IPS-18a (cell line): ENCODE results near the gene PPP4R1.
A peak's percentile ranks its signal among the peaks of the same experiment; 100 is the strongest.
"Not testable (repeated sequence)": the region's sequence is repeated elsewhere in the genome, so short reads cannot be mapped to it uniquely, and the experiment has no call there.

ENCODE experiments used
- H3K27ac ChIP-seq: one replicate; pipeline ENCODE4 v1.5.1; 2013; ENCODE audit warnings: low read length
- H3K27me3 ChIP-seq: one replicate; pipeline ENCODE4 v1.6.1; 2013; ENCODE audit warnings: mild to moderate bottlenecking, low read length; ENCODE audit not compliant: control insufficient read depth, insufficient read depth
- H3K36me3 ChIP-seq: one replicate; pipeline ENCODE4 v1.6.1; 2013; ENCODE audit warnings: low read depth, low read length; ENCODE audit not compliant: control insufficient read depth
- H3K4me1 ChIP-seq: one replicate; pipeline ENCODE4 v1.6.1; 2013; ENCODE audit warnings: low read depth, low read length; ENCODE audit not compliant: control insufficient read depth
- H3K4me3 ChIP-seq: one replicate; pipeline ENCODE4 v1.5.1; 2013; ENCODE audit warnings: low read length
- H3K9ac ChIP-seq: one replicate; pipeline ENCODE4 v1.6.1; 2013; ENCODE audit warnings: mild to moderate bottlenecking, low read length, moderate library complexity
- H3K9me3 ChIP-seq: one replicate; pipeline ENCODE4 v1.6.1; 2013; ENCODE audit warnings: low read depth, low read length; ENCODE audit not compliant: control insufficient read depth

The PPP4R1 gene

DNA sequence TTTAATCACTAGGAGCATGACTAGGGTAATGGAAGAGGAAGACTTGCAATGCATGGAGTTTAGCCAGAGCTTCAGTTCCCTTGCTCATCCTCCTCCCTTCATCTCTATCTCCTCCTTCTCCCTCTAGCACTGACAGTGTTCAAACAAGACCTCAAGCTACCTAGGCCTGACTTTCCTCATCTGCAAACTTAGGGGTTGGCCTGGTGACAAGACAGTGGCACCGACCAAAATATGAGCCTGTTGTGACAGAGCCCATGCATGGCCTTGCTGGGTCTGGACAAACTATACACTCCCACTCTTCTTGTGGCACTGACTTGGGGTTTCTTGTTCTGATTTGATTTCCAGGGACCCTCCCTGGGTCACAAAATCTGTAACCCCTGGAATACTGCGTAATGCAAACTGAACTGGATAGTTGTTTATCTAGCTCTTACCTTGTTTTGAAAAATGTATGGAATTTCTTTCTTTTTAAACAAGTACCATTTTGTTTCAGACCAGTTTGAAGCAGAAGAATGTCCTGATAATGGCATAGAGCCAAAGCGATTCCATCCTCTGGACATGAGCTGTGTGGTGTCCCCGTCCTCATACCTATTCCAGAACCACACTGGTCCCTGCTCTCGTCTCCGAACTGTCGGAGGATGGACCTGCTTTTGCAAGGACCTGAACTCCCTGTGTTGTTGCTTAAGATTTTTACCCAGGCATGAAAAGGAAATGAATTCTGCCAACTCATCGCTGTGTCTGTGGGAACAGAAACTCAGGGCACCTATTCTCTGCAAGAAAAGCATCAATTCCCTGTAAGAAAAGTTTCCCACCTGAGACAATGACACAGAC, 33.4 kb upstream of the PPP4R1 start:
- H3K27ac ChIP-seq = no peak overlapping the region
- no peaks in the 10 kb centered on the region for H3K36me3 ChIP-seq
- no peak overlapping the region for H3K4me3 ChIP-seq
- H3K4me1 ChIP-seq = peaks cover 16% of the 10 kb centered on the region
- H3K9ac ChIP-seq = no peak overlapping the region
- H3K9me3 ChIP-seq = no peaks in the 10 kb centered on the region
- no peaks in the 10 kb centered on the region for H3K27me3 ChIP-seq

DNA sequence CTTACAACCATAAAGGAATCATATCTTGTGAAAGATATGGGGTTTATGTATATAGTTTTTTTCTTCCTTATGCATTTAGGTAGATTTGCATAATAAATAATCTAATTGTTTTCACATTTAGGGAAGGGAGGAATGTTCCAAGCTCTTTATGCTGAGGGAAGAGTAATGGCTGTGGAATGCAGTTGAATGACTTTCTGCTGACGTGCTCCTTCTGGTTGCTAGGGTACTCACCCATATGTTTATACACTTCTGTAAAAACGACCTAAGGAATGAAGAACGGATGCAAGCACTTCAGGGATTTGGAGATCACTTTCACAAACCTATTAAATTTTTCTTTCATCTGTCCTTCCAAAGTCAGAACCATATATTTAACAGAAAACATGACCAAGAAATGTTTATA, 29.2 kb upstream of the PPP4R1 start:
- Histone ChIP-seq H3K4me3 (peak overlapping the region; percentile 44), H3K27me3 (no peaks in the 10 kb centered on the region), H3K27ac (peak overlapping the region; percentile 95), H3K4me1 (peaks cover 19% of the 10 kb centered on the region), H3K36me3 (no peaks in the 10 kb centered on the region), H3K9ac (peak overlapping the region; percentile 80), H3K9me3 (no peaks in the 10 kb centered on the region)

DNA sequence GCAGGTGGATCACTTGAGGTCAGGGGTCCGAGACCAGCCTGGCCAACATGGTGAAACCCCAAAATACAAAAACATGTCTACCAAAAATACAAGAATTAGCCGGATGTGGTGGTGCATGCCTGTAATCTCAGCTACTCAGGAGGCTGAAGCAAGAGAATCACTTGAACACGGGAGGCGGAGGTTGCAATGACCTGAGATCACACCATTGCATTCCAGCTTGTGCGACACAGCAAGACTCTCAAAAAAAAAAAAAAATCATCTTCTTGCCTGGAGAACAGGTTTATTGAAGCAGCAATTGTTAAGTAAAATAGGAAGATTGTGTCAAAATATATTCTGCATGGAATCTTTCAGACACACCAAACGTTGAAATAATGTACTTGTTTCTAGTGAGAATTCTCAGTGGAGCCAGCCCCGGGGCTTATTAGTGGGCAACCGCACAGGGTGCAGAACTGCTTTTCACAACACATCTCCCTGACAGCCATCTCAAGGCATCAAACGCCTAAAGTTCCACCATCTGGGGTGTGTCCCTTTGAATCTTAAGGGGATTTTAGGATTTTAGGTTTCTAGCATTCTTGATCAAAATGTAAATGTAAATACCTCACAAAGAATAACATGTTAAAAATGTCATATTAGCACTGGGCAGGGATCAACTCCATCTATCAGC, 28.6 kb upstream of the PPP4R1 start:
- Histone ChIP-seq H3K9ac (peak overlapping the region; percentile 80), H3K27ac (peak overlapping the region; percentile 95)

DNA sequence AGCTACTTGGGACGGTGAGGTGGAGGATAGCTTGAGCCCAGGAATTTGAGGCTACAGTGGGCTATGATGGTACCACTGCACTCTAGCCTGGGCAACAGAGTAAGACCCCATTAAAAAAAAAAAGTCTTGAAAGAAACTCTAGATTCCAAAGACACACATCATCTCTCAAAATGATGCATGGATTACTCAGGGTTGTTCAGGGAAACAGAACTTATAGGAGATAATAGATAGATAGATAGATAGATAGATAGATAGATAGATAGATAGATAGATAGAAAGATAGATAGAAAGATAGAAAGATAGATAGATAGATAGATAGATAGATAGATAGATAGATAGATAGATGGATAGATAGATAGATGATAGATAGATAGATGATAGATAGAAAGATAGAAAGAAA, 26.7 kb upstream of the PPP4R1 start:
- H3K27me3 ChIP-seq, H3K27ac ChIP-seq: not testable (repeated sequence)
- peaks cover 19% of the 10 kb centered on the region for H3K4me1 ChIP-seq

More for the DNA sequence above, 28.6 kb upstream of the PPP4R1 start:
- Histone ChIP-seq H3K27me3 (no peaks in the 10 kb centered on the region), H3K9me3 (no peaks in the 10 kb centered on the region), H3K4me3 (peak overlapping the region; percentile 44), H3K4me1 (peaks cover 19% of the 10 kb centered on the region), H3K36me3 (no peaks in the 10 kb centered on the region)

DNA sequence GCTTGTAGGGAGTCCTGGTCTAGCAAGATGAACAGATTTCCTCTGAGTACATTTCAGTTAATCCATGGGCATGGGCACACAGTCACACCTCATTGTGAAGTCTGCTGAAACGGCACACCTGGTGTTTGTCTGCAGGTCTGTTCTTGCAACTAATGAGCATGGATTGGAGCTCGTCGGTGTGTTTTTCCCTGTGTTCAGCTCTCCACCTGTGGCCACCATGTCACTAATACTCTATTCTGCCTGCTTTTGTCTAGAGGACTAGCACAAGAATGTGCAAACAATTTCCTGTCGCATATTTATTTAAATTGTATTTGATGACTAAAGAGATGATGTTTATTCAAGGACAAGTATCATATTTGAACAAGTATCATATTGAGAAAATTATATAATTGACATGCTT, 24.5 kb upstream of the PPP4R1 start:
- no peak overlapping the region for H3K4me3 ChIP-seq
- peaks cover 14% of the 10 kb centered on the region for H3K4me1 ChIP-seq
- no peaks in the 10 kb centered on the region for H3K27me3 ChIP-seq
- no peaks in the 10 kb centered on the region for H3K9me3 ChIP-seq
- no peak overlapping the region for H3K27ac ChIP-seq
- H3K36me3 ChIP-seq = no peaks in the 10 kb centered on the region
- H3K9ac ChIP-seq = no peak overlapping the region

More for the DNA sequence above, 26.7 kb upstream of the PPP4R1 start:
- not testable (repeated sequence) for H3K9me3 ChIP-seq, H3K4me3 ChIP-seq, H3K9ac ChIP-seq, H3K36me3 ChIP-seq

DNA sequence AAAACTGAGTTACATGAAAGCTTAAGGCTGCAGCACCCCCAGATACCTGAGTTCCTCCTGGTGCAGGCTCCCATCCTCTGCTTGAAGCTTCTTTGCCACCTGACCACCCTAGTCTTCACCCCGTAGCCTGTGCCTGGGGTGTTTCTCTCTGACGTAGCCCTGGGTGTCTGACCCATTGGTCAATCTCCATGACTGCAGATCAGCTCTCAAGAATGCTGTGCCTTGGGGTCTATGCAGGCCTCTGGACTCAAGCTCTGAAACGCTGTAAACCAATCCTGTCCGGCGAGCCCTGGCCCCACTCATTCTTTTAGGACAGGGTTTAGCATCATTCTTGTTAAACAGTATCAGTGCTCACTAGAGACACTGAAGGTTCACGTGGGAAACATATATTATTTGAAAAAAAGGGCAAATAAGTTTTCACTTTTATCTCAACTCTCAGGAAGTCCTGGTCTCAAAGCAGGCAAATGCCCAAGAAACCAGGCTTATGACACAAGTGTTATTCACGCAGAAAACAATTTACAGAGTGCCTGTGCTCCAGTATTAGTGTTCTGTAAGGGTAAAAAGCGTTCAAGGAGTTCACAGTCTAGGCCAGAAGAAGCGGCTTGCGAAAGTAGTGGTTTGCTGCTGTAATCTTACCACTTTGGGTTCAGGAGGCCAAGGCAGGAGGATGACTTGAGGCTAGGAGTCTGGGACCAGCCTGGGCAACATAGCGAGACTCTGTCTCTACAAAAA, 22.8 kb upstream of the PPP4R1 start:
- no peaks in the 10 kb centered on the region for H3K9me3 ChIP-seq
- H3K4me3 ChIP-seq = no peak overlapping the region
- H3K4me1 ChIP-seq = no peaks in the 10 kb centered on the region
- no peaks in the 10 kb centered on the region for H3K36me3 ChIP-seq
- no peaks in the 10 kb centered on the region for H3K27me3 ChIP-seq
- H3K9ac ChIP-seq = no peak overlapping the region
- no peak overlapping the region for H3K27ac ChIP-seq

DNA sequence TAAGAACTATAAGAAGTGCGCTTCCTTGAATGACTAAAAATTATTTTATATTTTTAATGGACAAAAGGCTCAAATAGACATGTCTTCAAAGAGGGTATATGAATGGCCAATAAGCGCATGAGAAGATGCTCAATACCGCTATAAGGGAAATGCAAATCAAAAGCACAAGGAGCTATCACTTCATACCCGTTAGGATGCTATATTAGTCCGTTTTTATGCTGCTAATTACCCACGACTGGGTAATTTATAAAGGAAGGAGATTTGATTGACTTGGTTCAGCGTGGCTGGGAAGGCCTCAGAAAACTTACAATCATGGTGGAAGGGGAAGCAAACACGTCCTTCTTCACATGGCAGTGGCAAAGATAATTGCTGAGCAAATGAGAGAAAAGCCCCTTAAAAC, 20.5 kb upstream of the PPP4R1 start:
- Histone ChIP-seq H3K27ac (no peak overlapping the region), H3K4me3 (no peak overlapping the region), H3K36me3 (no peaks in the 10 kb centered on the region), H3K9me3 (no peaks in the 10 kb centered on the region), H3K4me1 (peaks cover 4% of the 10 kb centered on the region), H3K9ac (no peak overlapping the region), H3K27me3 (no peaks in the 10 kb centered on the region)

DNA sequence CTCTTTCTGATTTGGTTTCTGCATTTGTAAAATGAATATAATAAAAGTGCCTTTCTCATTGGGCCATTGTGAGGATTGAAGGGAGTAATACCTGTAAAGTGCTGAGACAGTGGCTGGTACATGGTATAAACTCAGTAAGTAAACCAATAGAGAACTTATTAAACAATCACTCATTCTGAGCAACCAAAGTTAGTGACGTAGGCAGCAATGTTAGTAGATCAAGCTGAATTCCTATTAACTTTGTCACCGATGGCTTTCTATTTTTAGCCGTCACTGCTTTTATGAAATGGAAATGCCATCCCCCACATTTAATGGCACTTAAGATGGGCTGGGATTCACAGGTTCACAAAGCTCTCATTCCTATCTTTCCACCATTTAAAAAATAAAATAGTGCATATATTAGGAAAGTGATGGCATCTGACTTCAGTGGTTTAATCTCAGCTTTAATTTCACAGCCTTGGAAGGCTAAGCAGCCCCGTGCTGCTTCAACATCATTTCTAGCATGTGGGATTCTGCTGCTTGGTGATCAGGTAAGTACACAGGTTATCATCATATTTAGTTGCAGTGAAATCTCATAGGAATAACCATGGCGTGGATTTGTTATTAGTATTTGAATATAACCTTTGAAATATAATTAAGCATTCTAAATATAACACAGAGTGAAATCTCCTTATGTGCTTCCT, 17.6 kb upstream of the PPP4R1 start:
- H3K4me3 ChIP-seq = no peak overlapping the region
- no peak overlapping the region for H3K9ac ChIP-seq
- H3K27ac ChIP-seq = no peak overlapping the region

DNA sequence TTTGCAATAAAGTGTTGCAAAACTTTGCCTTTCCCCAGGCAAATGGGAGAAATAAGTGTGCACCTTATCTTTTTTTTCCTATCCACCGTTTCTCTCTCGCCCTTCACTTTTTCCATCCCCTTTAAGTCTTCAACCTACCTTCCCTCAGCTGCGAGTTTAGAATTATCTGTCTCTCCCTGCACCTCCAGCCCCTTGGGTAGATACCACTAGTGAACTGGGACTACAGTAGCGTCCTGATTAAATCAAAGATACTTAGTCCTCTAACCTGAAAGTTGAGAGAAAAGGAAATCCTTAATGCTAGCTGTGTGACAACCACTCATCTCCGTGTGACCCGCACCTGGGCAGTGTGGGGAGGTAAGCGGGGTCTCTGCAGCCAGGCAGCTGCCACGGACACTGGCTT, 16.1 kb upstream of the PPP4R1 start:
- Histone ChIP-seq H3K27me3 (no peaks in the 10 kb centered on the region), H3K4me1 (peaks cover 8% of the 10 kb centered on the region), H3K4me3 (no peak overlapping the region), H3K36me3 (no peaks in the 10 kb centered on the region), H3K9ac (no peak overlapping the region), H3K9me3 (no peaks in the 10 kb centered on the region), H3K27ac (no peak overlapping the region)

More for the DNA sequence above, 17.6 kb upstream of the PPP4R1 start:
- Histone ChIP-seq H3K4me1 (peaks cover 8% of the 10 kb centered on the region), H3K27me3 (no peaks in the 10 kb centered on the region), H3K36me3 (no peaks in the 10 kb centered on the region), H3K9me3 (no peaks in the 10 kb centered on the region)

DNA sequence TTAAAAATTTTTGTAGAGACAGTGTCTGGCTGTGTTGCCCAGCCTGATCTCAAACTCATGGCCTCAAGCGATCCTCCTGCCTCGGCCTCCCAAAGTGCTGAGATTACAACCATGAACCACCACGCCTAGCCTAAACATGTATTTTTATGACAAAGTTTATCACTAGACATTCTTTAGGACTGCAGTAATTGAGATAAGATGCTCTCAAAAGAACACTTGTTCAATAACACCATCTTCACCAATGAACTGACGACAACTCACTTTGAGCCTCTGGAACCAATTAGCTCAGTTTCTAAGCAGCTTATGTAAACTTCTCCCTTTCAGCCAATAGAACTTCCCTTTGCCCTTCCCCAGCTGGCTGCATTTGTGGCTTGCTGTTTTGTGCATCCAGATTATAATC, 15.3 kb upstream of the PPP4R1 start:
- H3K36me3 ChIP-seq = no peaks in the 10 kb centered on the region
- no peak overlapping the region for H3K4me3 ChIP-seq
- peaks cover 8% of the 10 kb centered on the region for H3K4me1 ChIP-seq
- no peak overlapping the region for H3K9ac ChIP-seq
- no peaks in the 10 kb centered on the region for H3K27me3 ChIP-seq
- no peaks in the 10 kb centered on the region for H3K9me3 ChIP-seq
- H3K27ac ChIP-seq = no peak overlapping the region

DNA sequence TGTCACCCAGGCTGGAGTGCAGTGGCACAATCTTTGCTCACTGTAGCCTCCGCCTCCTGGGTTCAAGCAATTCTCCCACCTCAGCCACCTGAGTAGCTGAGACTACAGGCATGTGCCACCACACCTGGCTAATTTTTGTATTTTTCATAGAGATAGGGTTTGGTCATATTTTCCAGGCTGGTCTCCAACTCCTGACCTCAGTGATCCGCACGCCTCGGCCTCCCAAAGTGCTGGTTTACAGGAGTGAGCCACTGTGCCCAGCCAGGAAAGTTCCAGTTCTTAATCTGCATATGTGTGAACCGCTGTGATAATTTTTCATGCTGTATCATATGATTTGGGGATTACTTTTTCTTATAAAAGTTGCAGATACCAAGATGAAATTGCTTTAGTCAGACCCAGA, 14.6 kb upstream of the PPP4R1 start:
- no peak overlapping the region for H3K9ac ChIP-seq
- H3K36me3 ChIP-seq = no peaks in the 10 kb centered on the region
- no peaks in the 10 kb centered on the region for H3K9me3 ChIP-seq
- H3K4me3 ChIP-seq = no peak overlapping the region
- no peak overlapping the region for H3K27ac ChIP-seq
- H3K27me3 ChIP-seq = no peaks in the 10 kb centered on the region
- H3K4me1 ChIP-seq = peaks cover 8% of the 10 kb centered on the region
